Liver (tissue), 3 donors: ENCODE measurements around the gene BFSP2.

Experiments
- CTCF ChIP-seq: fragments of 150-350 bp; IDR thresholded peaks from 2 replicates; pipeline ENCODE4 v1.5.1; 2017; ENCODE audit warnings: improper control_type of control experiment, low read depth, low read length; ENCODE audit not compliant: missing input control
- FOXA2 ChIP-seq: IDR thresholded peaks from 2 replicates; pipeline ENCODE4 v1.6.1; 2016; ENCODE audit warnings: antibody characterized with exemption
- MAX ChIP-seq: IDR thresholded peaks from 2 replicates; pipeline ENCODE4 v1.6.1; 2016; ENCODE audit warnings: antibody characterized with exemption
- SP1 ChIP-seq: IDR thresholded peaks from 2 replicates; pipeline ENCODE4 v1.6.1; 2018; ENCODE audit warnings: antibody characterized with exemption, mild to moderate bottlenecking
- TAF1 ChIP-seq: conservative IDR thresholded peaks from 2 replicates; pipeline ENCODE4 v1.6.1; 2016; ENCODE audit warnings: antibody characterized with exemption, mild to moderate bottlenecking
- TF ChIP-seq, protein P1 (sequence below): IDR thresholded peaks from 2 replicates; pipeline ENCODE4 v1.6.1; 2016; ENCODE audit warnings: antibody characterized with exemption
- donor health status: healthy.
- donor health status: healthy.

DNA sequence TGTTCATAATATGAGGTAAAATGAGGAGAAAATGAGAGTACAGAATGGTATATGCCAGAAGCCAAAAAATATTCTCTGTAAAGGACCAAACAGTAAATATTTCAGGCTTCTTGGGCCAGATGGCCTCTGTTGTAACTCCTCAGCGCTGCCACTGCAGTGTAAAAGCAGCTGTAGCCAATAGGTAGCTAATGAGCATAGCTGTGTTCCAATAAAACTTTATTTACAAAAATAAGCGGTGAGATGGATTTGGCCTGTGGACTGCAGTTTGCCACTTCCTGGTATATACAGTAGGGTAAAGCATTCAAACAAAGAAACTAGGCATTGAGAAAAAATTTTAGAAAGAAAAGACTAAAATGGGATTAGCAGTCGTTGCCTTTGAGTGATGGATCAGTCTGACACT, 51.5 kb downstream of the BFSP2 start:
- TF ChIP-seq CTCF (no peak), TAF1 (no peak), MAX (no peak), SP1 (no peak), FOXA2 (no peak)
- TF ChIP-seq, protein P1, sequence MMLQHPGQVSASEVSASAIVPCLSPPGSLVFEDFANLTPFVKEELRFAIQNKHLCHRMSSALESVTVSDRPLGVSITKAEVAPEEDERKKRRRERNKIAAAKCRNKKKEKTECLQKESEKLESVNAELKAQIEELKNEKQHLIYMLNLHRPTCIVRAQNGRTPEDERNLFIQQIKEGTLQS: no peak
